CD4-positive, alpha-beta T cell (primary cell): ENCODE data around the gene SARM1. TPM values are rescaled to one million over a fixed set of nuclear protein-coding genes. Genes with fewer than 3 reads are reported as not detected.

Source experiments
- ATAC-seq: fragments of 200-7000 bp; cut with Tn5 transposase; one replicate; pipeline ENCODE4 v1.10.0; 2022; ENCODE audit warnings: mild to moderate bottlenecking; ENCODE audit not compliant: poor library complexity
- CTCF ChIA-PET: fragments of 350-600 bp; sonication (Branson Sonifier 250); formaldehyde crosslinking; loops from one replicate; lab custom pipeline; 2021; ENCODE audit warnings: antibody characterized with exemption, inconsistent platforms; lab: Charles Lee
- POLR2A ChIA-PET: fragments of 350-600 bp; sonication (Branson Sonifier 250); formaldehyde crosslinking; loops from one replicate; lab custom pipeline; 2021; ENCODE audit warnings: antibody characterized with exemption, inconsistent platforms; lab: Charles Lee
- DNase-seq, 14 experiments: peaks; one replicate each; pipeline ENCODE4 v3.0.0-alpha.2; 2013 to 2020; ENCODE audit warnings: mixed read lengths in 2 of 14
- H3K27ac ChIP-seq, 2 donors: one replicate each; pipeline versions ENCODE4 v1.5.1 to v1.7.0; 2013; ENCODE audit warnings: low read length in 2 of 2, low read depth in 1 of 2, mild to moderate bottlenecking in 1 of 2
- H3K27me3 ChIP-seq, 2 experiments: 1 replicate in 1 of 2; 2 replicates in 1 of 2; pipeline versions ENCODE4 v1.6.1 to v1.7.0; 2013; ENCODE audit warnings: low read length in 2 of 2, control low read depth in 1 of 2, mild to moderate bottlenecking in 1 of 2, moderate library complexity in 1 of 2; ENCODE audit not compliant: insufficient read depth in 2 of 2, control insufficient read depth in 1 of 2
- H3K36me3 ChIP-seq: one replicate; pipeline ENCODE4 v1.6.1; 2013; ENCODE audit warnings: low read length, control low read depth; ENCODE audit not compliant: insufficient read depth
- H3K4me1 ChIP-seq: one replicate; pipeline ENCODE4 v1.6.1; 2013; ENCODE audit warnings: low read length, control low read depth; ENCODE audit not compliant: insufficient read depth
- H3K4me3 ChIP-seq: one replicate; pipeline ENCODE4 v1.5.1; 2013; ENCODE audit warnings: mild to moderate bottlenecking, low read length, moderate library complexity
- H3K9me3 ChIP-seq, 2 experiments: 1 replicate in 1 of 2; 2 replicates in 1 of 2; pipeline versions ENCODE4 v1.6.1 to v1.7.0; 2013; ENCODE audit warnings: low read length in 2 of 2, mild to moderate bottlenecking in 2 of 2, control low read depth in 1 of 2, moderate library complexity in 1 of 2; ENCODE audit not compliant: control insufficient read depth in 1 of 2, insufficient read depth in 1 of 2
- H3K27ac Mint-ChIP-seq: one replicate; pipeline ENCODE4 v1.8.0; 2020; ENCODE audit warnings: mixed read lengths
- H3K27me3 Mint-ChIP-seq: one replicate; pipeline ENCODE4 v1.8.0; 2021; ENCODE audit warnings: mixed read lengths
- H3K36me3 Mint-ChIP-seq: one replicate; pipeline ENCODE4 v1.8.0; 2021; ENCODE audit warnings: low read depth, mixed read lengths
- H3K4me1 Mint-ChIP-seq: one replicate; pipeline ENCODE4 v1.8.0; 2021; ENCODE audit warnings: low read depth, mixed read lengths
- H3K4me3 Mint-ChIP-seq: one replicate; pipeline ENCODE4 v1.8.0; 2020; ENCODE audit warnings: mild to moderate bottlenecking, mixed read lengths
- H3K9me3 Mint-ChIP-seq: one replicate; pipeline ENCODE4 v1.8.0; 2020; ENCODE audit warnings: mixed read lengths
- CTCF ChIP-seq: fragments of 200-600 bp; IDR thresholded peaks from one replicate; pipeline ENCODE4 v1.8.0; 2022; ENCODE audit warnings: antibody characterized with exemption, mild to moderate bottlenecking
- intact Hi-C, 2 experiments: fragments of 100-400 bp; cut with DNase I in 1 of 2; cut with micrococcal nuclease in 1 of 2; formaldehyde crosslinking; loops; one replicate each; pipeline versions ENCODE4 v1.15.1 to v1.9.0; 2023 to 2025; cut with DNase I, micrococcal nuclease
- total RNA-seq, 174 experiments: library from RNA in 2 of 174; stranded (reverse) in 2 of 174; gene quantifications; one replicate each; pipeline ENCODE4 v1.2.3 and lab custom pipeline; 2021 to 2026

The SARM1 gene
- total RNA-seq, 2 experiments from 2014 or later = 12.5 to 15.4 TPM

- H3K36me3 ChIP-seq = peaks cover 91% of the 10 kb centered on the region
- no peak for DNase-seq
- no peaks in the 10 kb centered on the region for H3K4me1 ChIP-seq
- H3K4me3 ChIP-seq = no peak overlapping the region
- Mint-ChIP-seq H3K9me3 (no peaks in the 10 kb centered on the region), H3K27me3 (no peaks in the 10 kb centered on the region), H3K27ac (no peak overlapping the region), H3K36me3 (peaks cover 87% of the 10 kb centered on the region), H3K4me1 (no peaks in the 10 kb centered on the region), H3K4me3 (no peak overlapping the region)
- no peaks in the 10 kb centered on the region for H3K27me3 ChIP-seq
- no peaks in the 10 kb centered on the region for H3K9me3 ChIP-seq
- no peak overlapping the region for H3K27ac ChIP-seq
- POLR2A ChIA-PET = no interaction called here
- no peak for TF ChIP-seq CTCF
- intact Hi-C loops = loop anchor here in 1 of 2 experiments (10.0 kb wide), 1 partner anchor 365 kb away; the partner anchor contains the start of genes PROCA1, RAB34 and RPL23A
- no peak for ATAC-seq
- CTCF ChIA-PET = no interaction called here
Measured at GRCh38 chr17:28350271-28350670, 21.2 kb upstream of the SARM1 start.

GRCh38 chr17:28357061-28357900, 14.2 kb upstream of the SARM1 start, which contains the start of gene POLDIP2:
Gene POLDIP2 (minus strand): TSS chr17:28357527. CDS start chr17:28357448, 79 bp downstream.
- peak within 1 kb of the TSS; percentile 75 for H3K4me3 ChIP-seq
- TF ChIP-seq CTCF = no peak
- H3K27me3 ChIP-seq = no peaks in the 10 kb centered on the region
- peaks cover 25% of the 10 kb centered on the region for H3K4me1 ChIP-seq
- ChIA-PET POLR2A (interaction anchor here (0.6 to 5.8 kb wide), 21 partner anchors 9 to 1063 kb away, joined by 3 to 118 read pairs (median 5); partner anchors contain the start of genes IFT20, PHF12, PIGS and RPL23A), CTCF (interaction anchor here (1.0 to 1.9 kb wide), 3 partner anchors 22 to 59 kb away, joined by 3 to 10 read pairs (median 5); partner anchors contain the start of genes IFT20 and TNFAIP1)
- DNase-seq (peak; percentile 91 to 97 (median 95)), ATAC-seq (peak; percentile 98)
- no peaks in the 10 kb centered on the region for H3K27me3 Mint-ChIP-seq
- intact Hi-C loops = loop anchor here (1.0 to 10.0 kb wide), 6 partner anchors 21 to 595 kb away; partner anchors contain the start of genes IFT20 (in 1 of the 2), NLK (in 1 of the 2), PHF12 (in 1 of the 2) and PROCA1 (in 1 of the 2)
- peak within 1 kb of the TSS; percentile 97 for H3K4me3 Mint-ChIP-seq
- H3K36me3 Mint-ChIP-seq = peaks cover 75% of the 10 kb centered on the region
- H3K9me3 Mint-ChIP-seq = no peaks in the 10 kb centered on the region
- peak within 1 kb of the TSS; percentile 80 to 83 for H3K27ac ChIP-seq
- peak within 1 kb of the TSS; percentile 92 for H3K27ac Mint-ChIP-seq
- peaks cover 35% of the 10 kb centered on the region for H3K4me1 Mint-ChIP-seq
- peaks cover 55% of the 10 kb centered on the region for H3K36me3 ChIP-seq
- no peaks in the 10 kb centered on the region for H3K9me3 ChIP-seq

- Histone ChIP-seq H3K27ac (peak overlapping the region; percentile 80 to 83), H3K9me3 (no peaks in the 10 kb centered on the region), H3K36me3 (peaks cover 58% of the 10 kb centered on the region), H3K27me3 (no peaks in the 10 kb centered on the region), H3K4me1 (peaks cover 25% of the 10 kb centered on the region), H3K4me3 (peak overlapping the region; percentile 75)
- TF ChIP-seq CTCF = no peak
- Mint-ChIP-seq H3K27ac (peak overlapping the region; percentile 92), H3K27me3 (no peaks in the 10 kb centered on the region), H3K36me3 (peaks cover 74% of the 10 kb centered on the region), H3K4me1 (peaks cover 35% of the 10 kb centered on the region), H3K4me3 (peak overlapping the region; percentile 97), H3K9me3 (no peaks in the 10 kb centered on the region)
- ChIA-PET POLR2A (interaction anchor here (0.6 to 5.8 kb wide), 17 partner anchors 9 to 1064 kb away, joined by 3 to 118 read pairs (median 5); partner anchors contain the start of genes IFT20, PHF12, PIGS and RPL23A), CTCF (interaction anchor here (1.0 to 1.9 kb wide), 6 partner anchors 22 to 106 kb away, joined by 3 to 10 read pairs (median 6); partner anchors contain the start of genes IFT20 and TNFAIP1)
- ATAC-seq (no peak), DNase-seq (no peak)
- intact Hi-C loops = loop anchor here (1.0 to 10.0 kb wide), 7 partner anchors 15 to 594 kb away; partner anchors contain the start of genes IFT20 (in 1 of the 2), NLK (in 1 of the 2), PHF12 (in 1 of the 2) and PROCA1 (in 1 of the 2)
Measured at GRCh38 chr17:28357901-28358197, 13.6 kb upstream of the SARM1 start.
